ENCODE measurements around the gene FLRT1.

FLRT1 gene

GRCh38 chr11:64062185-64063039 lies 26.7 kb downstream of the FLRT1 start:
- DNase-seq (ENCODE audit: extremely low read depth, low read depth): no peak
- no peak for TF ChIP-seq CTCF (IDR thresholded peaks at IDR 0.05; ENCODE audit: low read depth, low read length)

- DNase-seq (ENCODE audit: extremely low read depth, low read depth): no peak
- no peak for TF ChIP-seq CTCF (IDR thresholded peaks at IDR 0.05; ENCODE audit: low read depth, low read length)
Observed at GRCh38 chr11:64063777-64064176, 28.0 kb downstream of the FLRT1 start.

GRCh38 chr11:64064374-64065140 lies 28.8 kb downstream of the FLRT1 start:
- DNase-seq (ENCODE audit: extremely low read depth, low read depth): no peak
- no peak for TF ChIP-seq CTCF (IDR thresholded peaks at IDR 0.05; ENCODE audit: low read depth, low read length)

GRCh38 chr11:64065141-64065465 lies 29.4 kb downstream of the FLRT1 start:
- TF ChIP-seq CTCF (IDR thresholded peaks at IDR 0.05; ENCODE audit: low read depth, low read length): no peak
- no peak for DNase-seq (ENCODE audit: extremely low read depth, low read depth)

- no peak for DNase-seq (ENCODE audit: extremely low read depth, low read depth)
- no peak for TF ChIP-seq CTCF (IDR thresholded peaks at IDR 0.05; ENCODE audit: low read depth, low read length)
Observed at GRCh38 chr11:64065712-64066111, 30.0 kb downstream of the FLRT1 start.

GRCh38 chr11:64067230-64067993 lies 31.7 kb downstream of the FLRT1 start:
- no peak for DNase-seq (ENCODE audit: extremely low read depth, low read depth)
- TF ChIP-seq CTCF (IDR thresholded peaks at IDR 0.05; ENCODE audit: low read depth, low read length): no peak

Measured in AG09319 (cell line).